MM.1S (cell line): ENCODE results near the gene PTPRN2.

Source experiments
- DNase-seq: peaks from one replicate; pipeline ENCODE4 v3.0.0-alpha.2; 2015
- H2AFZ ChIP-seq: fragments of 300-600 bp; sonication (generic); 2 replicates; pipeline ENCODE4 v1.6.0; 2016; ENCODE audit warnings: antibody characterized with exemption, low read length
- H3F3A ChIP-seq: fragments of 300-600 bp; sonication (generic); 2 replicates; pipeline ENCODE4 v1.6.1; 2016; ENCODE audit warnings: mild to moderate bottlenecking, antibody characterized with exemption, low read length, moderate library complexity, mixed read lengths; ENCODE audit not compliant: insufficient read depth
- H3K27ac ChIP-seq: fragments of 300-600 bp; sonication (generic); 2 replicates; pipeline ENCODE4 v1.5.1; 2016; ENCODE audit warnings: mild to moderate bottlenecking, low read length
- H3K27me3 ChIP-seq: fragments of 300-600 bp; sonication (generic); replicated peaks from 2 replicates; pipeline ENCODE4 v1.6.0; 2016; ENCODE audit warnings: low read length; ENCODE audit not compliant: insufficient read depth
- H3K36me3 ChIP-seq: fragments of 300-600 bp; sonication (generic); replicated peaks from 2 replicates; pipeline ENCODE4 v1.6.1; 2016; ENCODE audit warnings: mild to moderate bottlenecking, low read length, mixed read lengths; ENCODE audit not compliant: insufficient read depth
- H3K4me1 ChIP-seq: fragments of 300-600 bp; sonication (generic); 2 replicates; pipeline ENCODE4 v1.6.1; 2016; ENCODE audit warnings: low read length, mixed read lengths
- H3K4me2 ChIP-seq: fragments of 300-600 bp; sonication (generic); 2 replicates; pipeline ENCODE4 v1.6.0; 2016; ENCODE audit warnings: low read depth, low read length
- H3K4me3 ChIP-seq: fragments of 300-600 bp; sonication (generic); 2 replicates; pipeline ENCODE4 v1.5.1; 2016; ENCODE audit warnings: low read length, mixed read lengths
- H3K79me2 ChIP-seq: fragments of 300-600 bp; sonication (generic); 2 replicates; pipeline ENCODE4 v1.6.1; 2016; ENCODE audit warnings: mixed run types, low read length, mixed read lengths
- H3K9ac ChIP-seq: fragments of 300-600 bp; sonication (generic); 2 replicates; pipeline ENCODE4 v1.6.1; 2016; ENCODE audit warnings: low read length, mixed read lengths
- H3K9me2 ChIP-seq: fragments of 300-600 bp; sonication (generic); replicated peaks from 2 replicates; pipeline ENCODE4 v1.6.1; 2016; ENCODE audit warnings: mild to moderate bottlenecking, low read length, mixed read lengths; ENCODE audit not compliant: insufficient read depth
- H3K9me3 ChIP-seq: fragments of 300-600 bp; sonication (generic); replicated peaks from 2 replicates; pipeline ENCODE4 v1.6.1; 2016; ENCODE audit warnings: mild to moderate bottlenecking, low read length, mixed read lengths; ENCODE audit not compliant: insufficient read depth
- H4K20me1 ChIP-seq: fragments of 300-600 bp; sonication (generic); 2 replicates; pipeline ENCODE4 v1.6.1; 2016; ENCODE audit warnings: mild to moderate bottlenecking, low read length, moderate library complexity, mixed read lengths; ENCODE audit not compliant: insufficient read depth
- EZH2 ChIP-seq: fragments of 300-600 bp; sonication (generic); optimal IDR thresholded peaks from 2 replicates; pipeline ENCODE3; 2017; ENCODE audit warnings: low read depth, mild to moderate bottlenecking, antibody characterized with exemption, low read length, mixed read lengths
- EZH2phosphoT487 ChIP-seq: fragments of 300-600 bp; sonication (generic); IDR thresholded peaks from 2 replicates; pipeline ENCODE4 v1.6.1; 2018; ENCODE audit warnings: antibody characterized with exemption, low read length
- TF ChIP-seq, protein P1 (sequence below): fragments of 300-600 bp; sonication (generic); IDR thresholded peaks from 2 replicates; pipeline ENCODE4 v1.5.1; 2016; ENCODE audit warnings: antibody characterized with exemption, low read length, mixed read lengths

Gene PTPRN2

DNA sequence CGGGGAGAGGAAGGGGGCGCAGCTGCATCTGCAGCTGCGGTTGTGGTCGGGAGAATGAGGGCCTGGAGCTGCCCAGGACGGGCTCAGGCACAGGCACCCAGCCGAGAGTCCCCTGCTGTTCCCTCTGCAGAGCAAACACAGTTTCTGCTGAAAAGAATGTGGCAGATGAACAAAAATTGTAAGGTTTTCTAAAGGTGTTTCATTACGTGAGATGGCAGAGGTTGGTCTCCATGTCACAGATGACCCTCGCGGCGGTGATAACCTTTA is 794.6 kb downstream of the PTPRN2 start:
- Histone ChIP-seq H3K4me2 (no peak overlapping the region), H3K9ac (no peak overlapping the region), H3K9me3 (no peaks in the 10 kb centered on the region), H3K27me3 (peaks cover 95% of the 10 kb centered on the region), H4K20me1 (no peaks in the 10 kb centered on the region), H3F3A (no peaks in the 10 kb centered on the region), H3K27ac (no peak overlapping the region), H3K79me2 (no peaks in the 10 kb centered on the region), H3K9me2 (no peaks in the 10 kb centered on the region), H3K4me3 (no peak overlapping the region), H2AFZ (no peak overlapping the region), H3K4me1 (no peaks in the 10 kb centered on the region), H3K36me3 (no peaks in the 10 kb centered on the region)
- DNase-seq: no peak
- TF ChIP-seq, protein P1, sequence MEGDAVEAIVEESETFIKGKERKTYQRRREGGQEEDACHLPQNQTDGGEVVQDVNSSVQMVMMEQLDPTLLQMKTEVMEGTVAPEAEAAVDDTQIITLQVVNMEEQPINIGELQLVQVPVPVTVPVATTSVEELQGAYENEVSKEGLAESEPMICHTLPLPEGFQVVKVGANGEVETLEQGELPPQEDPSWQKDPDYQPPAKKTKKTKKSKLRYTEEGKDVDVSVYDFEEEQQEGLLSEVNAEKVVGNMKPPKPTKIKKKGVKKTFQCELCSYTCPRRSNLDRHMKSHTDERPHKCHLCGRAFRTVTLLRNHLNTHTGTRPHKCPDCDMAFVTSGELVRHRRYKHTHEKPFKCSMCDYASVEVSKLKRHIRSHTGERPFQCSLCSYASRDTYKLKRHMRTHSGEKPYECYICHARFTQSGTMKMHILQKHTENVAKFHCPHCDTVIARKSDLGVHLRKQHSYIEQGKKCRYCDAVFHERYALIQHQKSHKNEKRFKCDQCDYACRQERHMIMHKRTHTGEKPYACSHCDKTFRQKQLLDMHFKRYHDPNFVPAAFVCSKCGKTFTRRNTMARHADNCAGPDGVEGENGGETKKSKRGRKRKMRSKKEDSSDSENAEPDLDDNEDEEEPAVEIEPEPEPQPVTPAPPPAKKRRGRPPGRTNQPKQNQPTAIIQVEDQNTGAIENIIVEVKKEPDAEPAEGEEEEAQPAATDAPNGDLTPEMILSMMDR: no peak
- TF ChIP-seq EZH2phosphoT487: no peak
- TF ChIP-seq EZH2: no peak

DNA sequence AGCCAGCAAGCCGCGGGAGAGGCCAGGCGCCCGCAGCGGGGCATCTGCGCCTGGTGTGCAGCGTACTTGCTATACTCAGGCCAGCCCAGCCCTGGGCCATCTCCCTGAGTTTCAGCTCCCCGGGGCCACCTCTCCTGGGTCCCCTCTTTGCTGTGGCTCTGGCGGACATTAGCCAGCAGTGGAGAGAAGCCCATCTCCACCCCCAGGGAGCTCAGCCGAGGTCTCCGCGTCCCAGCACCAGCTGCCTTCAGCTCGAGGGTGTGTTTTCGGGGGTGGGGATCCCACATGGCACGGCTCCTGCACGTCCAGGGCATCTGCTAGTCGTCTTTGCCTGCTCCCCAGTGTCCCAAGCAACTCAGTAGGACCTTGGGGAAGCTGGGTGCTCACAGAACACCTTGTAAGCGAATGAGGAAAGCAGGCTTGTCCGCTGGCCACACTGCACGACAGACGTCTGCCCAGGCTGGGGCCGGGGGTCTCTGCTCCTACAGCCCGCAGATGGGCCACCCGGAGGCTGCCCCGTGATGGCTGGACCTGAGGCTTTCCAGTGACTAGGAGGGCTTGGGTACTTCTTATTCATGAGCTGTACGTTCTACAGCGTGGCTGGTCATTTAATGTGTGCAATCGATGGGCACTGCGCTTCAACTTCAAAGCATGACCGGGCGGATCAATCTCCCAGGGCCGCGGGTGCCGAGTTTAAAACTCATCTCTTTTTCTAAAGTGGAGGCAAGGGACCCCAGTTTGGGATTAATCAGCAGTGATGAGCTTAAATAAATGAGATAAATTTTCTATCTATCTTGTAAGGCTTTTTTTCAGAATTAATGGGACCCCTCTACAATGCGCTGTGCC is 795.2 kb downstream of the PTPRN2 start:
- DNase-seq: no peak
- Histone ChIP-seq H3K4me2 (no peak overlapping the region), H3K4me3 (no peak overlapping the region), H3K27ac (no peak overlapping the region), H3K79me2 (no peaks in the 10 kb centered on the region), H3K36me3 (no peaks in the 10 kb centered on the region), H3K27me3 (peaks cover 94% of the 10 kb centered on the region), H3F3A (no peaks in the 10 kb centered on the region), H3K9me2 (no peaks in the 10 kb centered on the region), H4K20me1 (no peaks in the 10 kb centered on the region), H3K9ac (no peak overlapping the region), H3K4me1 (no peaks in the 10 kb centered on the region), H3K9me3 (no peaks in the 10 kb centered on the region), H2AFZ (no peak overlapping the region)
- TF ChIP-seq, protein P1: no peak
- no peak for TF ChIP-seq EZH2phosphoT487
- TF ChIP-seq EZH2: no peak

DNA sequence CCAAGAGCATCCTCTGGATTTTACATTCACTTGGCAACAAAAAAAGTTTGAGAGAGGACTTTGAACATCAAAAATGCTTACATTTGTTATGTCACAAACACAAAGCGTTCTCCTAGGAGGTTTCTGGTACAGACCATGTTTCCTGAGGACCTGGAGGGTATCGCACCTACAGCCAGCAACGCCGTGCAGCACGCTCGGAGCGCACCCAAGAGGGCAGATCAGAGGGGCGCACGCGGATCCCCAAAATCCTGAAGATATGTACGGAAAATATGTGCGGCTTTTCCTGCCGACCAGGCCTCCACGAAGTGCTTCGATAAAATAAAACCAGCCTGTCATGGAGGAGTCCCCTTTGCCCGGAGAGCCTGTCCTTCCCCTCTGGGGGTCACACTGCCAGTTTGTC is 796.0 kb downstream of the PTPRN2 start:
- Histone ChIP-seq H3K36me3 (no peaks in the 10 kb centered on the region), H3K79me2 (no peaks in the 10 kb centered on the region), H4K20me1 (no peaks in the 10 kb centered on the region), H2AFZ (no peak overlapping the region), H3K4me3 (no peak overlapping the region), H3K9ac (no peak overlapping the region), H3K4me1 (no peaks in the 10 kb centered on the region), H3K9me2 (no peaks in the 10 kb centered on the region), H3K27me3 (peaks cover 88% of the 10 kb centered on the region), H3K27ac (no peak overlapping the region), H3K9me3 (no peaks in the 10 kb centered on the region), H3F3A (no peaks in the 10 kb centered on the region), H3K4me2 (no peak overlapping the region)
- no peak for DNase-seq
- TF ChIP-seq EZH2 (no peak), EZH2phosphoT487 (no peak)
- TF ChIP-seq, protein P1: no peak
